HepG2 (cell line): ENCODE data around the gene FOLR3. TPM values are rescaled to one million over a fixed set of nuclear protein-coding genes. Genes with fewer than 3 reads are reported as not detected.
"Not testable (repeated sequence)": the region's sequence is repeated elsewhere in the genome, so short reads cannot be mapped to it uniquely, and the experiment has no call there.

Experiments used
- ATAC-seq: fragments of 200-7000 bp; cut with Tn5 transposase; 3 replicates; pipeline ENCODE4 v1.9.1; 2020; ENCODE audit warnings: mild to moderate bottlenecking, moderate library complexity
- BruUV-seq: library from RNA; stranded (reverse); fragments of 400-500 nt; replicated peaks from 2 replicates; lab custom pipeline; 2021; lab: Mats Ljungman, UMichigan
- CTCF ChIA-PET: fragments of 300-600 bp; formaldehyde crosslinking; extraction: SDS; loops from one replicate; lab custom pipeline; 2021; ENCODE audit warnings: low total read pairs, inconsistent platforms, low intra/inter-chr PET ratio; lab: Yijun Ruan, JAX
- POLR2A ChIA-PET: fragments of 350-600 bp; sonication (Branson Sonifier 250); formaldehyde crosslinking; loops from one replicate; lab custom pipeline; 2020; ENCODE audit warnings: antibody characterized with exemption, inconsistent platforms; lab: Yijun Ruan, JAX
- DNase-seq: peaks from one replicate; pipeline ENCODE4 v3.0.0-alpha.2; 2015; ENCODE audit warnings: low spot score
- FAIRE-seq: peaks from 3 replicates; lab custom pipeline; 2011; peaks lifted over from hg19 to GRCh38; lab: Jason Lieb, UNC
- H2AFZ ChIP-seq: one replicate; pipeline ENCODE4 v1.6.1; 2011; ENCODE audit warnings: low read length, inconsistent platforms
- H3K27ac ChIP-seq: fragments of 300-600 bp; 3 replicates; pipeline ENCODE4 v1.8.0; 2011; ENCODE audit warnings: mixed run types, mild to moderate bottlenecking, mixed read lengths, low read length, inconsistent platforms; ENCODE audit not compliant: insufficient read depth; ENCODE audit errors: extremely low read length
- H3K27me3 ChIP-seq, 2 experiments: fragments of 200-600 bp in 1 of 2; 2 replicates in 1 of 2; 3 replicates in 1 of 2; pipeline versions ENCODE4 v1.6.0 to v1.8.0; 2011; ENCODE audit warnings: low read length in 2 of 2, mild to moderate bottlenecking in 2 of 2, moderate library complexity in 2 of 2, inconsistent platforms in 1 of 2; ENCODE audit not compliant: insufficient read depth in 2 of 2, control insufficient read depth in 1 of 2
- H3K36me3 ChIP-seq, 2 experiments: fragments of 200-600 bp in 1 of 2; replicated peaks in 1 of 2; 2 replicates in 1 of 2; 3 replicates in 1 of 2; pipeline versions ENCODE4 v1.5.1 to v1.8.0; 2011; ENCODE audit warnings: low read length in 2 of 2, inconsistent platforms in 1 of 2; ENCODE audit not compliant: insufficient read depth in 2 of 2, control insufficient read depth in 1 of 2
- H3K4me1 ChIP-seq: 2 replicates; pipeline ENCODE4 v1.5.1; 2012; ENCODE audit warnings: low read length, inconsistent platforms; ENCODE audit not compliant: insufficient read depth
- H3K4me2 ChIP-seq: 2 replicates; pipeline ENCODE4 v1.6.0; 2011; ENCODE audit warnings: low read depth, low read length, inconsistent platforms
- H3K4me3 ChIP-seq, 3 experiments: fragments of 200-600 bp in 1 of 3; sonication (generic), shearing (Covaris generic) in 1 of 3; replicated peaks in 1 of 3; 2 replicates each; pipeline ENCODE4 v1.5.1; 2011 to 2016; ENCODE audit warnings: low read length in 3 of 3, inconsistent platforms in 2 of 3, low read depth in 2 of 3, mild to moderate bottlenecking in 2 of 3, control low read depth in 1 of 3, mixed read lengths in 1 of 3; ENCODE audit not compliant: insufficient read depth in 1 of 3
- H3K79me2 ChIP-seq: one replicate; pipeline ENCODE4 v1.6.1; 2011; ENCODE audit warnings: low read length, inconsistent platforms; ENCODE audit not compliant: insufficient read depth
- H3K9ac ChIP-seq: 2 replicates; pipeline ENCODE4 v1.6.0; 2011; ENCODE audit warnings: mild to moderate bottlenecking, low read depth, low read length, inconsistent platforms; ENCODE audit not compliant: insufficient read depth
- H3K9me3 ChIP-seq: 2 replicates; pipeline ENCODE4 v1.5.1; 2012; ENCODE audit warnings: mild to moderate bottlenecking, low read length
- H4K20me1 ChIP-seq: 2 replicates; pipeline ENCODE4 v1.6.0; 2011; ENCODE audit warnings: inconsistent platforms, mild to moderate bottlenecking, low read length, moderate library complexity; ENCODE audit not compliant: insufficient read depth
- HNF1A ChIP-seq, 2 experiments: sonication (generic) in 1 of 2; formaldehyde crosslinking in 1 of 2; IDR thresholded peaks; 2 replicates each; pipeline versions ENCODE4 v1.4.0 to v1.6.1; 2016 to 2020; ENCODE audit warnings: borderline replicate concordance in 1 of 2, low read depth in 1 of 2, mild to moderate bottlenecking in 1 of 2, missing genetic modification reagents in 1 of 2
- HNRNPUL1 ChIP-seq: fragments of 200-400 bp; formaldehyde crosslinking; IDR thresholded peaks from 2 replicates; pipeline ENCODE4 v1.6.1; 2017; ENCODE audit warnings: low read depth, mild to moderate bottlenecking, low read length, moderate library complexity
- POLR2AphosphoS2 ChIP-seq: IDR thresholded peaks from 2 replicates; pipeline ENCODE4 v1.6.1; 2011; ENCODE audit warnings: low read depth, low read length, improper control_type of control experiment
- POLR2AphosphoS5 ChIP-seq: IDR thresholded peaks from 2 replicates; pipeline ENCODE4 v1.6.1; 2012; ENCODE audit warnings: low read depth, low read length
- RBFOX2 ChIP-seq: fragments of 200-400 bp; formaldehyde crosslinking; IDR thresholded peaks from 2 replicates; pipeline ENCODE4 v1.6.1; 2017; ENCODE audit warnings: low read depth, mild to moderate bottlenecking, low read length
- RBM22 ChIP-seq: fragments of 200-400 bp; formaldehyde crosslinking; optimal IDR thresholded peaks from 2 replicates; pipeline ENCODE3; 2017; ENCODE audit warnings: mild to moderate bottlenecking, low read length, moderate library complexity
- SSRP1 ChIP-seq: IDR thresholded peaks from 2 replicates; pipeline ENCODE4 v1.6.1; 2016; ENCODE audit warnings: control low read depth
- ZC3H13 ChIP-seq: sonication (generic); formaldehyde crosslinking; IDR thresholded peaks from 2 replicates; pipeline ENCODE4 v1.8.1; 2023; ENCODE audit warnings: mild to moderate bottlenecking, missing genetic modification reagents, moderate library complexity
- ZNF333 ChIP-seq: sonication (generic); formaldehyde crosslinking; IDR thresholded peaks from 2 replicates; pipeline ENCODE4 v1.4.0; 2020; ENCODE audit warnings: mild to moderate bottlenecking, missing genetic modification reagents, borderline replicate concordance
- ZNF780A ChIP-seq: sonication (generic); formaldehyde crosslinking; IDR thresholded peaks from 2 replicates; pipeline ENCODE4 v1.8.0; 2022; ENCODE audit warnings: mild to moderate bottlenecking, missing genetic modification reagents, moderate library complexity
- WGBS: methylation state at CpG from one replicate; pipeline ENCODE4 v1.1.6; 2017; ENCODE audit warnings: low lambda C conversion rate; 5-methylcytosine and 5-hydroxymethylcytosine counted together
- in situ Hi-C: cut with HindIII; loops from 2 replicates; pipeline ENCODE4 v1.10.0; 2017; ENCODE audit warnings: low pct_unique_long_range_greater_than_20kb; ENCODE audit not compliant: extremely low pct_ligation_motif_present
- intact Hi-C: fragments of 100-400 bp; cut with micrococcal nuclease; formaldehyde crosslinking; loops from one replicate; pipeline ENCODE4 v1.10.0; 2022; ENCODE audit not compliant: unreplicated experiment
- polyA plus RNA-seq, 8 experiments: library from polyadenylated mRNA; depleted of rRNA in 3 of 8; stranded (reverse) in 7 of 8; unstranded in 1 of 8; fragments of >200 nt; fragmentation: Illumina TruSeq in 4 of 8; extraction: Trizol in 4 of 8; gene quantifications; 2 replicates each; pipeline versions ENCODE4 v1.2.1 to v1.2.3, GENCODE V29; 2011 to 2016; ENCODE audit warnings: low read depth in 4 of 8, missing spikeins in 1 of 8, mixed read lengths in 1 of 8; ENCODE audit not compliant: insufficient read depth in 1 of 8
- total RNA-seq, 5 experiments: library from RNA; depleted of rRNA; stranded (reverse); fragments of >200 nt; fragmentation: Illumina TruSeq; extraction: Trizol; gene quantifications; 2 replicates each; pipeline ENCODE4 v1.2.3, GENCODE V29; 2016; ENCODE audit warnings: low read depth in 1 of 5
- TF ChIP-seq, protein P1 (sequence below): sonication (generic); formaldehyde crosslinking; IDR thresholded peaks from 2 replicates; pipeline ENCODE4 v1.4.0; 2020; ENCODE audit warnings: mild to moderate bottlenecking, missing genetic modification reagents
- TF ChIP-seq, protein P2 (sequence below): sonication (generic); formaldehyde crosslinking; IDR thresholded peaks from 2 replicates; pipeline ENCODE4 v1.5.0; 2020; ENCODE audit warnings: missing genetic modification reagents

The FOLR3 gene
- total and polyA plus RNA-seq, 2 of the 13 experiments (the other 11 are each of a cell fraction or from before 2014, with no cell fraction given): not detected

- H3K79me2 ChIP-seq, H3K9me3 ChIP-seq, POLR2A ChIA-PET, intact Hi-C loops, H3K27ac ChIP-seq, H3K27me3 ChIP-seq, H2AFZ ChIP-seq, BruUV-seq, ATAC-seq, H3K4me2 ChIP-seq, FAIRE-seq, H4K20me1 ChIP-seq, in situ Hi-C loops, CTCF ChIA-PET, H3K36me3 ChIP-seq, H3K4me1 ChIP-seq, H3K4me3 ChIP-seq, H3K9ac ChIP-seq, DNase-seq: not testable (repeated sequence)
- WGBS: 66% methylated on average over 3 of the region's 6 CpGs
Observed at GRCh38 chr11:72153874-72154273, 18.3 kb downstream of the FOLR3 start.

DNA sequence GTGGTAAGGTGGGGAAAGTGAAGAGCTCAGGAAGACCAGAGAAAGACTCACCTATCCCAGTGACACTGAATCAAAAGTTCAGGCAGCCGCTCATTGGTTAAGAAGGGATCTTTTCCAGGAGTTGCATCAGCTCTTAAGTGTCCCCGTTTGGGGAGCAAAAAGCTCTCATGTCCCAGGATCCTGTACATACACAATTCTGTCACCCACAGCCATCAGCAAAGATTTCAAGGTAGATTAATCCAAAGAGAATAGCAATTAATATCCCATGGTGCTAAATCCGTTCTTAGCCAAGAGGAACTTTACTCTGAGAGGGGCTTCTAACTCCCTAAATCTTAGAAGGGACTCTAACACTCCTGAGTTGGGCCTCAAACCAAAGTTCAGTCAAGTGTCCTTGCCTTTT lies 19.3 kb downstream of the FOLR3 start:
- Histone ChIP-seq H3K27ac (no peak overlapping the region), H3K79me2 (no peaks in the 10 kb centered on the region), H3K27me3 (no peaks in the 10 kb centered on the region), H3K4me2 (no peak overlapping the region), H3K36me3 (no peaks in the 10 kb centered on the region), H3K4me3 (no peak overlapping the region), H4K20me1 (no peaks in the 10 kb centered on the region), H3K4me1 (no peaks in the 10 kb centered on the region), H3K9ac (no peak overlapping the region), H2AFZ (no peak overlapping the region), H3K9me3 (no peaks in the 10 kb centered on the region)
- FAIRE-seq (no peak), ATAC-seq (no peak), DNase-seq (no peak)
- WGBS: 36% methylated on average over 3 of the region's 3 CpGs
- intact Hi-C loops (no loop called here), in situ Hi-C loops (no loop called here)
- ChIA-PET POLR2A (no interaction called here), CTCF (no interaction called here)
- BruUV-seq: no TSS peak
- TF ChIP-seq RBFOX2 (no peak), ZC3H13 (CRISPR knock-in tag) (no peak), HNF1A (IDR thresholded peaks at IDR 0.05; ENCODE audit: low read depth) (no peak), HNF1A (CRISPR knock-in tag; IDR thresholded peaks at IDR 0.05; ENCODE audit: borderline replicate concordance) (no peak), ZNF780A (CRISPR knock-in tag) (no peak), ZNF333 (no peak), SSRP1 (CRISPR knock-in tag) (no peak), POLR2AphosphoS2 (no peak), RBM22 (no peak), HNRNPUL1 (no peak), POLR2AphosphoS5 (no peak)
- TF ChIP-seq, protein P1, sequence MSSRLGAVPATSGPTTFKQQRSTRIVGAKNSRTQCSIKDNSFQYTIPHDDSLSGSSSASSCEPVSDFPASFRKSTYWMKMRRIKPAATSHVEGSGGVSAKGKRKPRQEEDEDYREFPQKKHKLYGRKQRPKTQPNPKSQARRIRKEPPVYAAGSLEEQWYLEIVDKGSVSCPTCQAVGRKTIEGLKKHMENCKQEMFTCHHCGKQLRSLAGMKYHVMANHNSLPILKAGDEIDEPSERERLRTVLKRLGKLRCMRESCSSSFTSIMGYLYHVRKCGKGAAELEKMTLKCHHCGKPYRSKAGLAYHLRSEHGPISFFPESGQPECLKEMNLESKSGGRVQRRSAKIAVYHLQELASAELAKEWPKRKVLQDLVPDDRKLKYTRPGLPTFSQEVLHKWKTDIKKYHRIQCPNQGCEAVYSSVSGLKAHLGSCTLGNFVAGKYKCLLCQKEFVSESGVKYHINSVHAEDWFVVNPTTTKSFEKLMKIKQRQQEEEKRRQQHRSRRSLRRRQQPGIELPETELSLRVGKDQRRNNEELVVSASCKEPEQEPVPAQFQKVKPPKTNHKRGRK (CRISPR knock-in tag): no peak
- TF ChIP-seq, protein P2, sequence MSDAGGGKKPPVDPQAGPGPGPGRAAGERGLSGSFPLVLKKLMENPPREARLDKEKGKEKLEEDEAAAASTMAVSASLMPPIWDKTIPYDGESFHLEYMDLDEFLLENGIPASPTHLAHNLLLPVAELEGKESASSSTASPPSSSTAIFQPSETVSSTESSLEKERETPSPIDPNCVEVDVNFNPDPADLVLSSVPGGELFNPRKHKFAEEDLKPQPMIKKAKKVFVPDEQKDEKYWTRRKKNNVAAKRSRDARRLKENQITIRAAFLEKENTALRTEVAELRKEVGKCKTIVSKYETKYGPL (CRISPR knock-in tag): no peak
